ENCODE results near the gene TMEM82. TPM values are rescaled to one million over a fixed set of nuclear protein-coding genes. Genes with fewer than 3 reads are reported as not detected.

TMEM82 gene
- total RNA-seq, 1 experiment from 2014 or later, result not detected

GRCh38 chr1:15760520-15761211 lies 18.4 kb downstream of the TMEM82 start:
- Histone ChIP-seq H3K9me2 (replicated peaks; ENCODE audit: insufficient read depth, low read length) (no peaks in the 10 kb centered on the region), H3K9me3 (ENCODE audit: low read length) (no peaks in the 10 kb centered on the region), H3K4me1 (ENCODE audit: low read length) (peaks cover under 1% of the 10 kb centered on the region), H3K27ac (ENCODE audit: low read length) (no peak overlapping the region), H3K9ac (ENCODE audit: low read length) (no peak overlapping the region), H3K36me3 (ENCODE audit: insufficient read depth, low read length) (no peaks in the 10 kb centered on the region), H4K20me1 (ENCODE audit: insufficient read depth, low read depth, low read length) (no peaks in the 10 kb centered on the region), H3K4me3 (ENCODE audit: low read length) (no peak overlapping the region), H2AFZ (ENCODE audit: low read length) (no peak overlapping the region), H3K4me2 (ENCODE audit: low read depth, low read length, poor library complexity, severe bottlenecking) (no peak overlapping the region), H3K79me2 (ENCODE audit: low read length) (no peaks in the 10 kb centered on the region), H3K27me3 (ENCODE audit: low read length) (no peaks in the 10 kb centered on the region)
- DNase-seq, result no peak

GRCh38 chr1:15761366-15762128 lies 19.2 kb downstream of the TMEM82 start:
- Histone ChIP-seq H3K9ac (ENCODE audit: low read length) (no peak overlapping the region), H3K9me2 (replicated peaks; ENCODE audit: insufficient read depth, low read length) (no peaks in the 10 kb centered on the region), H2AFZ (ENCODE audit: low read length) (no peak overlapping the region), H3K27ac (ENCODE audit: low read length) (no peak overlapping the region), H3K4me2 (ENCODE audit: low read depth, low read length, poor library complexity, severe bottlenecking) (no peak overlapping the region), H3K36me3 (ENCODE audit: insufficient read depth, low read length) (no peaks in the 10 kb centered on the region), H4K20me1 (ENCODE audit: insufficient read depth, low read depth, low read length) (no peaks in the 10 kb centered on the region), H3K79me2 (ENCODE audit: low read length) (no peaks in the 10 kb centered on the region), H3K4me3 (ENCODE audit: low read length) (no peak overlapping the region), H3K9me3 (ENCODE audit: low read length) (no peaks in the 10 kb centered on the region), H3K27me3 (ENCODE audit: low read length) (no peaks in the 10 kb centered on the region), H3K4me1 (ENCODE audit: low read length) (peaks cover 7% of the 10 kb centered on the region)
- DNase-seq, result no peak

- no peak for DNase-seq
- peaks cover 7% of the 10 kb centered on the region for H3K4me1 ChIP-seq (ENCODE audit: low read length)
- no peak overlapping the region for H2AFZ ChIP-seq (ENCODE audit: low read length)
- H3K27ac ChIP-seq (ENCODE audit: low read length), result no peak overlapping the region
- no peaks in the 10 kb centered on the region for H3K79me2 ChIP-seq (ENCODE audit: low read length)
- no peaks in the 10 kb centered on the region for H3K9me3 ChIP-seq (ENCODE audit: low read length)
- H3K9me2 ChIP-seq (replicated peaks; ENCODE audit: insufficient read depth, low read length), result no peaks in the 10 kb centered on the region
- no peak overlapping the region for H3K4me2 ChIP-seq (ENCODE audit: low read depth, low read length, poor library complexity, severe bottlenecking)
- H4K20me1 ChIP-seq (ENCODE audit: insufficient read depth, low read depth, low read length), result no peaks in the 10 kb centered on the region
- H3K4me3 ChIP-seq (ENCODE audit: low read length), result no peak overlapping the region
- H3K9ac ChIP-seq (ENCODE audit: low read length), result no peak overlapping the region
- H3K27me3 ChIP-seq (ENCODE audit: low read length), result no peaks in the 10 kb centered on the region
- no peaks in the 10 kb centered on the region for H3K36me3 ChIP-seq (ENCODE audit: insufficient read depth, low read length)
Measured at GRCh38 chr1:15762546-15762945, 20.2 kb downstream of the TMEM82 start.

- no peaks in the 10 kb centered on the region for H3K9me2 ChIP-seq (replicated peaks; ENCODE audit: insufficient read depth, low read length)
- no peak overlapping the region for H3K9ac ChIP-seq (ENCODE audit: low read length)
- no peaks in the 10 kb centered on the region for H3K36me3 ChIP-seq (ENCODE audit: insufficient read depth, low read length)
Measured at GRCh38 chr1:15764269-15764764, 22.0 kb downstream of the TMEM82 start.

GRCh38 chr1:15764890-15765289 lies 22.6 kb downstream of the TMEM82 start:
- no peaks in the 10 kb centered on the region for H3K36me3 ChIP-seq (ENCODE audit: insufficient read depth, low read length)
- H3K4me2 ChIP-seq (ENCODE audit: low read depth, low read length, poor library complexity, severe bottlenecking), result no peak overlapping the region
- no peak overlapping the region for H3K4me3 ChIP-seq (ENCODE audit: low read length)
- no peak overlapping the region for H3K27ac ChIP-seq (ENCODE audit: low read length)
- no peak overlapping the region for H2AFZ ChIP-seq (ENCODE audit: low read length)
- no peaks in the 10 kb centered on the region for H4K20me1 ChIP-seq (ENCODE audit: insufficient read depth, low read depth, low read length)
- no peaks in the 10 kb centered on the region for H3K27me3 ChIP-seq (ENCODE audit: low read length)
- H3K9me3 ChIP-seq (ENCODE audit: low read length), result no peaks in the 10 kb centered on the region
- H3K79me2 ChIP-seq (ENCODE audit: low read length), result no peaks in the 10 kb centered on the region
- no peak for DNase-seq
- no peaks in the 10 kb centered on the region for H3K9me2 ChIP-seq (replicated peaks; ENCODE audit: insufficient read depth, low read length)
- peaks cover 7% of the 10 kb centered on the region for H3K4me1 ChIP-seq (ENCODE audit: low read length)
- no peak overlapping the region for H3K9ac ChIP-seq (ENCODE audit: low read length)

More at GRCh38 chr1:15764269-15764764, 22.0 kb downstream of the TMEM82 start:
- H3K27ac ChIP-seq (ENCODE audit: low read length), result no peak overlapping the region
- H3K27me3 ChIP-seq (ENCODE audit: low read length), result no peaks in the 10 kb centered on the region
- H3K9me3 ChIP-seq (ENCODE audit: low read length), result no peaks in the 10 kb centered on the region
- peaks cover 7% of the 10 kb centered on the region for H3K4me1 ChIP-seq (ENCODE audit: low read length)
- H3K4me3 ChIP-seq (ENCODE audit: low read length), result no peak overlapping the region
- no peak overlapping the region for H2AFZ ChIP-seq (ENCODE audit: low read length)
- H3K4me2 ChIP-seq (ENCODE audit: low read depth, low read length, poor library complexity, severe bottlenecking), result no peak overlapping the region
- H3K79me2 ChIP-seq (ENCODE audit: low read length), result no peaks in the 10 kb centered on the region
- no peaks in the 10 kb centered on the region for H4K20me1 ChIP-seq (ENCODE audit: insufficient read depth, low read depth, low read length)
- no peak for DNase-seq

GRCh38 chr1:15765495-15766194 lies 23.3 kb downstream of the TMEM82 start:
- Histone ChIP-seq H4K20me1 (ENCODE audit: insufficient read depth, low read depth, low read length) (no peaks in the 10 kb centered on the region), H2AFZ (ENCODE audit: low read length) (no peak overlapping the region), H3K27me3 (ENCODE audit: low read length) (no peaks in the 10 kb centered on the region), H3K79me2 (ENCODE audit: low read length) (no peaks in the 10 kb centered on the region), H3K27ac (ENCODE audit: low read length) (no peak overlapping the region), H3K9me2 (replicated peaks; ENCODE audit: insufficient read depth, low read length) (no peaks in the 10 kb centered on the region), H3K4me3 (ENCODE audit: low read length) (no peak overlapping the region), H3K36me3 (ENCODE audit: insufficient read depth, low read length) (no peaks in the 10 kb centered on the region), H3K9me3 (ENCODE audit: low read length) (no peaks in the 10 kb centered on the region), H3K4me2 (ENCODE audit: low read depth, low read length, poor library complexity, severe bottlenecking) (no peak overlapping the region), H3K9ac (ENCODE audit: low read length) (no peak overlapping the region), H3K4me1 (ENCODE audit: low read length) (peaks cover 7% of the 10 kb centered on the region)
- DNase-seq, result peak; percentile 62

- no peaks in the 10 kb centered on the region for H3K27me3 ChIP-seq (ENCODE audit: low read length)
- no peaks in the 10 kb centered on the region for H4K20me1 ChIP-seq (ENCODE audit: insufficient read depth, low read depth, low read length)
- H3K79me2 ChIP-seq (ENCODE audit: low read length), result no peaks in the 10 kb centered on the region
- peak; percentile 25 for DNase-seq
- H3K4me3 ChIP-seq (ENCODE audit: low read length), result no peak overlapping the region
- no peaks in the 10 kb centered on the region for H3K9me2 ChIP-seq (replicated peaks; ENCODE audit: insufficient read depth, low read length)
- no peaks in the 10 kb centered on the region for H3K9me3 ChIP-seq (ENCODE audit: low read length)
- no peak overlapping the region for H3K27ac ChIP-seq (ENCODE audit: low read length)
- H3K36me3 ChIP-seq (ENCODE audit: insufficient read depth, low read length), result no peaks in the 10 kb centered on the region
- H3K4me1 ChIP-seq (ENCODE audit: low read length), result peaks cover 7% of the 10 kb centered on the region
- no peak overlapping the region for H3K4me2 ChIP-seq (ENCODE audit: low read depth, low read length, poor library complexity, severe bottlenecking)
- no peak overlapping the region for H3K9ac ChIP-seq (ENCODE audit: low read length)
- no peak overlapping the region for H2AFZ ChIP-seq (ENCODE audit: low read length)
Measured at GRCh38 chr1:15767941-15768340, 25.6 kb downstream of the TMEM82 start.

- no peaks in the 10 kb centered on the region for H3K79me2 ChIP-seq (ENCODE audit: low read length)
- no peaks in the 10 kb centered on the region for H4K20me1 ChIP-seq (ENCODE audit: insufficient read depth, low read depth, low read length)
- no peaks in the 10 kb centered on the region for H3K36me3 ChIP-seq (ENCODE audit: insufficient read depth, low read length)
- H3K4me1 ChIP-seq (ENCODE audit: low read length), result peaks cover 7% of the 10 kb centered on the region
- no peaks in the 10 kb centered on the region for H3K9me3 ChIP-seq (ENCODE audit: low read length)
- H3K9me2 ChIP-seq (replicated peaks; ENCODE audit: insufficient read depth, low read length), result no peaks in the 10 kb centered on the region
- H3K9ac ChIP-seq (ENCODE audit: low read length), result no peak overlapping the region
- H2AFZ ChIP-seq (ENCODE audit: low read length), result no peak overlapping the region
- no peak overlapping the region for H3K27ac ChIP-seq (ENCODE audit: low read length)
- H3K4me3 ChIP-seq (ENCODE audit: low read length), result no peak overlapping the region
- H3K27me3 ChIP-seq (ENCODE audit: low read length), result no peaks in the 10 kb centered on the region
- H3K4me2 ChIP-seq (ENCODE audit: low read depth, low read length, poor library complexity, severe bottlenecking), result no peak overlapping the region
- DNase-seq, result peak; percentile 26
Measured at GRCh38 chr1:15768388-15768787, 26.1 kb downstream of the TMEM82 start.
